Measurements from ENCODE around the gene TMEM63A. TPM values are rescaled to one million over a fixed set of nuclear protein-coding genes. Genes with fewer than 3 reads are reported as not detected.
A peak's percentile ranks its signal among the peaks of the same experiment; 100 is the strongest.

TMEM63A gene
- polyA plus RNA-seq, 1 of the 3 experiments (the other 2 are of a cell fraction), result 13.5 TPM

DNA sequence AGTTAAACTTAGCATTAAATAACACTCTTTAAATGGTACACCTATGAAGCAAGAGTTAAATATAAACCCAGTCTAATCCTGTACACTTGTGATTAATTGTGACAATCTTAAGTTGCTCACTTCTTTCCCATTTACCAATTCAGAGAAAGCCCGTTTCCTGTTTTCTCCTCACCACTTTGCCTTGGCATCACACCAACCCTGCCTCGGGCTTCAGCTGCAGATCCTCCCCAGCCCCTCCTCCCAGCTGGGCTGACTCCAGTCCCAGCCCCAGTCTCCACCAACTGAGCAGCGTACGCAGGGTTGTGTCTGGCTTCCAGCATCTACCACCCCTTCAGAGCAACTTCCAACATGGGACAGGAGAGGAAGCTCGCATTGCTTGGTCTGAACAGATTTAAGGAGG, 37.7 kb upstream of the TMEM63A start:
- no peak overlapping the region for H2AFZ ChIP-seq (ENCODE audit: low read depth)
- H3K4me1 ChIP-seq (ENCODE audit: control insufficient read depth in 1 of 2, insufficient read depth in 2 of 2, low read depth in 1 of 2, low read length in 1 of 2), result peaks cover 28 to 66% of the 10 kb centered on the region in 2 experiments
- DNase-seq, result peak; percentile 91
- H3K9ac ChIP-seq, result no peak overlapping the region
- H4K20me1 ChIP-seq (ENCODE audit: insufficient read depth), result no peaks in the 10 kb centered on the region; the same call in 1 of the 2 replicates
- peaks cover 13 to 26% of the 10 kb centered on the region in 2 experiments for H3K36me3 ChIP-seq (replicated peaks in 1 of 2; ENCODE audit: control insufficient read depth in 1 of 2, insufficient read depth in 2 of 2, low read length in 1 of 2)
- 46% methylated on average over 5 of the region's 5 CpGs for WGBS (ENCODE audit: low lambda C conversion rate)
- H3K27ac ChIP-seq (ENCODE audit: low read depth in 2 of 2, low read length in 1 of 2), result peak overlapping the region; percentile 58 to 95
- ChIA-PET POLR2A (no interaction called here), CTCF (interaction anchor here (0.6 to 2.1 kb wide), 3 partner anchors 68 to 445 kb away, joined by 3 to 7 read pairs (median 3); partner anchors contain the start of gene EPHX1)
- peak overlapping the region; percentile 10; the same call in 1 of the 2 replicates for H3K4me2 ChIP-seq
- H3K27me3 ChIP-seq (ENCODE audit: insufficient read depth), result no peaks in the 10 kb centered on the region
- no peaks in the 10 kb centered on the region for H3F3A ChIP-seq (replicated peaks; ENCODE audit: insufficient read depth)
- peaks cover 20% of the 10 kb centered on the region for H3K79me2 ChIP-seq (ENCODE audit: insufficient read depth)
- H3K9me3 ChIP-seq, result no peaks in the 10 kb centered on the region
- no peak overlapping the region for H3K4me3 ChIP-seq (ENCODE audit: low read depth in 2 of 2, low read length in 1 of 2)
- no peaks in the 10 kb centered on the region for H3K9me2 ChIP-seq
- TF ChIP-seq MXI1 (IDR thresholded peaks at IDR 0.05; ENCODE audit: low read depth, low read length) (peak; percentile 46), CHD2 (IDR thresholded peaks at IDR 0.05; ENCODE audit: low read length, partially characterized antibody) (peak; percentile 86), JUND (IDR thresholded peaks at IDR 0.05) (no peak), FOXM1 (IDR thresholded peaks at IDR 0.05; ENCODE audit: low read depth) (no peak), ELF1 (IDR thresholded peaks at IDR 0.05) (no peak), RAD21 (IDR thresholded peaks at IDR 0.05; ENCODE audit: low read length) (peak; percentile 34), EP300 (IDR thresholded peaks at IDR 0.05; ENCODE audit: borderline replicate concordance in 1 of 2, low read depth in 1 of 2, low read length in 1 of 2) (peak in 1 of 2 experiments; percentile 84; a peak in 2 of 4 replicates), GABPA (IDR thresholded peaks at IDR 0.05; ENCODE audit: low read depth) (0 out of 2 replicates have a peak, but pooled peaks have one; percentile 15), TEAD4 (IDR thresholded peaks at IDR 0.05; ENCODE audit: borderline replicate concordance, insufficient read depth) (no peak), REST (IDR thresholded peaks at IDR 0.05; ENCODE audit: low read depth, low read length) (no peak), EZH2phosphoT487 (IDR thresholded peaks at IDR 0.05; ENCODE audit: borderline replicate concordance, low read depth) (no peak), FOXJ3 (CRISPR knock-in tag; IDR thresholded peaks at IDR 0.05) (0 out of 2 replicates have a peak, but pooled peaks have one; percentile 18), PBX3 (IDR thresholded peaks at IDR 0.05) (peak; percentile 46), MEF2A (IDR thresholded peaks at IDR 0.05; ENCODE audit: borderline replicate concordance, low read depth) (no peak), TCF12 (IDR thresholded peaks at IDR 0.05) (no peak), SIN3A (IDR thresholded peaks at IDR 0.05; ENCODE audit: borderline replicate concordance, low read depth, low read length) (no peak), NFIC (IDR thresholded peaks at IDR 0.05; ENCODE audit: borderline replicate concordance) (peak; percentile 83), GATA2 (CRISPR knock-in tag; IDR thresholded peaks at IDR 0.05) (no peak), TAF1 (IDR thresholded peaks at IDR 0.05; ENCODE audit: borderline replicate concordance, low read depth, low read length) (no peak), RCOR1 (IDR thresholded peaks at IDR 0.05; ENCODE audit: low read length) (peak; percentile 53; the same call in 1 of the 2 replicates), RFX5 (IDR thresholded peaks at IDR 0.05; ENCODE audit: low read length) (peak; percentile 21; the same call in 1 of the 2 replicates)
- TF ChIP-seq, protein P1, sequence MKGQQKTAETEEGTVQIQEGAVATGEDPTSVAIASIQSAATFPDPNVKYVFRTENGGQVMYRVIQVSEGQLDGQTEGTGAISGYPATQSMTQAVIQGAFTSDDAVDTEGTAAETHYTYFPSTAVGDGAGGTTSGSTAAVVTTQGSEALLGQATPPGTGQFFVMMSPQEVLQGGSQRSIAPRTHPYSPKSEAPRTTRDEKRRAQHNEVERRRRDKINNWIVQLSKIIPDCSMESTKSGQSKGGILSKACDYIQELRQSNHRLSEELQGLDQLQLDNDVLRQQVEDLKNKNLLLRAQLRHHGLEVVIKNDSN (IDR thresholded peaks at IDR 0.05; ENCODE audit: borderline replicate concordance, low read depth), result no peak
- TF ChIP-seq, protein P2, sequence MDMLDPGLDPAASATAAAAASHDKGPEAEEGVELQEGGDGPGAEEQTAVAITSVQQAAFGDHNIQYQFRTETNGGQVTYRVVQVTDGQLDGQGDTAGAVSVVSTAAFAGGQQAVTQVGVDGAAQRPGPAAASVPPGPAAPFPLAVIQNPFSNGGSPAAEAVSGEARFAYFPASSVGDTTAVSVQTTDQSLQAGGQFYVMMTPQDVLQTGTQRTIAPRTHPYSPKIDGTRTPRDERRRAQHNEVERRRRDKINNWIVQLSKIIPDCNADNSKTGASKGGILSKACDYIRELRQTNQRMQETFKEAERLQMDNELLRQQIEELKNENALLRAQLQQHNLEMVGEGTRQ (IDR thresholded peaks at IDR 0.05; ENCODE audit: borderline replicate concordance, low read depth, low read length), result no peak
- TF ChIP-seq, protein P3, sequence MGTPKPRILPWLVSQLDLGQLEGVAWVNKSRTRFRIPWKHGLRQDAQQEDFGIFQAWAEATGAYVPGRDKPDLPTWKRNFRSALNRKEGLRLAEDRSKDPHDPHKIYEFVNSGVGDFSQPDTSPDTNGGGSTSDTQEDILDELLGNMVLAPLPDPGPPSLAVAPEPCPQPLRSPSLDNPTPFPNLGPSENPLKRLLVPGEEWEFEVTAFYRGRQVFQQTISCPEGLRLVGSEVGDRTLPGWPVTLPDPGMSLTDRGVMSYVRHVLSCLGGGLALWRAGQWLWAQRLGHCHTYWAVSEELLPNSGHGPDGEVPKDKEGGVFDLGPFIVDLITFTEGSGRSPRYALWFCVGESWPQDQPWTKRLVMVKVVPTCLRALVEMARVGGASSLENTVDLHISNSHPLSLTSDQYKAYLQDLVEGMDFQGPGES (IDR thresholded peaks at IDR 0.05; ENCODE audit: low read depth, low read length), result no peak
- TF ChIP-seq, protein P4, sequence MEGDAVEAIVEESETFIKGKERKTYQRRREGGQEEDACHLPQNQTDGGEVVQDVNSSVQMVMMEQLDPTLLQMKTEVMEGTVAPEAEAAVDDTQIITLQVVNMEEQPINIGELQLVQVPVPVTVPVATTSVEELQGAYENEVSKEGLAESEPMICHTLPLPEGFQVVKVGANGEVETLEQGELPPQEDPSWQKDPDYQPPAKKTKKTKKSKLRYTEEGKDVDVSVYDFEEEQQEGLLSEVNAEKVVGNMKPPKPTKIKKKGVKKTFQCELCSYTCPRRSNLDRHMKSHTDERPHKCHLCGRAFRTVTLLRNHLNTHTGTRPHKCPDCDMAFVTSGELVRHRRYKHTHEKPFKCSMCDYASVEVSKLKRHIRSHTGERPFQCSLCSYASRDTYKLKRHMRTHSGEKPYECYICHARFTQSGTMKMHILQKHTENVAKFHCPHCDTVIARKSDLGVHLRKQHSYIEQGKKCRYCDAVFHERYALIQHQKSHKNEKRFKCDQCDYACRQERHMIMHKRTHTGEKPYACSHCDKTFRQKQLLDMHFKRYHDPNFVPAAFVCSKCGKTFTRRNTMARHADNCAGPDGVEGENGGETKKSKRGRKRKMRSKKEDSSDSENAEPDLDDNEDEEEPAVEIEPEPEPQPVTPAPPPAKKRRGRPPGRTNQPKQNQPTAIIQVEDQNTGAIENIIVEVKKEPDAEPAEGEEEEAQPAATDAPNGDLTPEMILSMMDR (IDR thresholded peaks at IDR 0.05), result no peak

All from SK-N-SH (cell line).